GM06990 (cell line): ENCODE measurements around the gene NEUROD2.
A peak's percentile ranks its signal among the peaks of the same experiment; 100 is the strongest.

Experiments
- DNase-seq: peaks from one replicate; pipeline ENCODE4 v3.0.0-alpha.2; 2011; ENCODE audit not compliant: insufficient read length; ENCODE audit errors: extremely low read depth
- H3K27me3 ChIP-seq: replicated peaks from 2 replicates; pipeline ENCODE4 v1.6.0; 2011; ENCODE audit warnings: low read length; ENCODE audit not compliant: control insufficient read depth, insufficient read depth
- H3K36me3 ChIP-seq: 2 replicates; pipeline ENCODE4 v1.5.1; 2011; ENCODE audit warnings: low read length; ENCODE audit not compliant: control insufficient read depth, insufficient read depth
- H3K4me3 ChIP-seq: replicated peaks from 2 replicates; pipeline ENCODE4 v1.5.1; 2011; ENCODE audit warnings: low read depth, mild to moderate bottlenecking, control low read depth, low read length
- CTCF ChIP-seq: IDR thresholded peaks from 2 replicates; pipeline ENCODE4 v1.5.1; 2011; ENCODE audit warnings: low read length, control low read depth, mild to moderate bottlenecking, inconsistent platforms; ENCODE audit not compliant: insufficient read depth, poor library complexity, severe bottlenecking

The NEUROD2 gene

GRCh38 chr17:39619786-39620101, 12.0 kb upstream of the NEUROD2 start:
- no peaks in the 10 kb centered on the region for H3K36me3 ChIP-seq
- no peak for DNase-seq
- H3K4me3 ChIP-seq: no peak overlapping the region
- TF ChIP-seq CTCF: no peak
- no peaks in the 10 kb centered on the region for H3K27me3 ChIP-seq

- H3K27me3 ChIP-seq: no peaks in the 10 kb centered on the region
- DNase-seq: no peak
- H3K4me3 ChIP-seq: no peak overlapping the region
- no peak for TF ChIP-seq CTCF
- H3K36me3 ChIP-seq: no peaks in the 10 kb centered on the region
These were observed 11.5 kb upstream of the NEUROD2 start for GRCh38 chr17:39618956-39619785.

GRCh38 chr17:39618246-39618913, 10.7 kb upstream of the NEUROD2 start:
- no peak for DNase-seq
- no peaks in the 10 kb centered on the region for H3K27me3 ChIP-seq
- no peaks in the 10 kb centered on the region for H3K36me3 ChIP-seq
- H3K4me3 ChIP-seq: peak overlapping the region; percentile 57
- no peak for TF ChIP-seq CTCF

GRCh38 chr17:39617446-39618245, 9.9 kb upstream of the NEUROD2 start:
- Histone ChIP-seq H3K27me3 (no peaks in the 10 kb centered on the region), H3K4me3 (peak overlapping the region; percentile 57), H3K36me3 (no peaks in the 10 kb centered on the region)
- no peak for TF ChIP-seq CTCF
- peak; percentile 55 for DNase-seq

GRCh38 chr17:39617100-39617445, 9.4 kb upstream of the NEUROD2 start:
- no peak for DNase-seq
- H3K27me3 ChIP-seq: no peaks in the 10 kb centered on the region
- no peaks in the 10 kb centered on the region for H3K36me3 ChIP-seq
- no peak for TF ChIP-seq CTCF
- no peak overlapping the region for H3K4me3 ChIP-seq
